B cell (primary cell): ENCODE measurements around the gene FANCC. TPM values are rescaled to one million over a fixed set of nuclear protein-coding genes. Genes with fewer than 3 reads are reported as not detected.

Experiments used
- ATAC-seq: fragments of 200-7000 bp; cut with Tn5 transposase; one replicate; pipeline ENCODE4 v1.10.0; 2021; ENCODE audit warnings: low read depth, mild to moderate bottlenecking, moderate number of reproducible peaks, moderate library complexity
- CTCF ChIA-PET: fragments of 350-600 bp; sonication (Branson Sonifier 250); formaldehyde crosslinking; loops from one replicate; lab custom pipeline; 2021; ENCODE audit warnings: antibody characterized with exemption, inconsistent platforms; lab: Charles Lee
- POLR2A ChIA-PET: fragments of 350-600 bp; sonication (Branson Sonifier 250); formaldehyde crosslinking; loops from one replicate; lab custom pipeline; 2021; ENCODE audit warnings: antibody characterized with exemption; lab: Charles Lee
- DNase-seq: peaks from one replicate; pipeline ENCODE4 v3.0.0; 2013
- H2AFZ ChIP-seq: 2 replicates; pipeline ENCODE4 v1.6.1; 2012; ENCODE audit warnings: mild to moderate bottlenecking, low read depth, low read length; ENCODE audit not compliant: insufficient read depth, poor library complexity, severe bottlenecking
- H3K27ac ChIP-seq, 2 donors: 1 replicate in 1 of 2; 2 replicates in 1 of 2; pipeline ENCODE4 v1.5.1; 2012 to 2013; ENCODE audit warnings: low read length in 2 of 2, mild to moderate bottlenecking in 2 of 2, moderate library complexity in 1 of 2
- H3K27me3 ChIP-seq, 4 experiments: fragments of 200-600 bp in 1 of 4; sonication (generic) in 1 of 4; replicated peaks in 1 of 4; 1 replicate in 2 of 4; 2 replicates in 2 of 4; pipeline versions ENCODE4 v1.6.1 to v1.7.0; 2013 to 2016; ENCODE audit warnings: low read length in 3 of 4, mild to moderate bottlenecking in 2 of 4, mixed read lengths in 1 of 4, moderate library complexity in 1 of 4; ENCODE audit not compliant: insufficient read depth in 4 of 4, control insufficient read depth in 3 of 4; ENCODE audit errors: control extremely low read depth in 1 of 4
- H3K36me3 ChIP-seq, 2 experiments: replicated peaks in 1 of 2; 1 replicate in 1 of 2; 2 replicates in 1 of 2; pipeline versions ENCODE4 v1.6.1 to v1.7.1; 2013; ENCODE audit warnings: low read length in 1 of 2; ENCODE audit not compliant: insufficient read depth in 2 of 2, control insufficient read depth in 1 of 2; ENCODE audit errors: control extremely low read depth in 1 of 2, extremely low read depth in 1 of 2
- H3K4me1 ChIP-seq, 2 donors: fragments of 200-600 bp in 1 of 2; sonication (generic) in 1 of 2; 1 replicate in 1 of 2; 2 replicates in 1 of 2; pipeline versions ENCODE4 v1.5.1 to v1.6.1; 2013 to 2017; ENCODE audit warnings: low read length in 2 of 2; ENCODE audit not compliant: control insufficient read depth in 2 of 2, insufficient read depth in 2 of 2
- H3K4me2 ChIP-seq: replicated peaks from 2 replicates; pipeline ENCODE3; 2012; ENCODE audit warnings: mild to moderate bottlenecking, low read depth, low read length; ENCODE audit not compliant: poor library complexity, severe bottlenecking
- H3K4me3 ChIP-seq, 5 experiments: fragments of 200-600 bp in 1 of 5; sonication (generic) in 1 of 5; 1 replicate in 3 of 5; 2 replicates in 2 of 5; pipeline versions ENCODE4 v1.5.1 to v1.7.0; 2011 to 2016; ENCODE audit warnings: low read length in 4 of 5, mild to moderate bottlenecking in 4 of 5, low read depth in 2 of 5, control low read depth in 1 of 5, moderate library complexity in 1 of 5; ENCODE audit not compliant: insufficient read depth in 1 of 5; ENCODE audit errors: control extremely low read depth in 1 of 5, extremely low read depth in 1 of 5
- H3K79me2 ChIP-seq: fragments of 200-600 bp; sonication (generic); one replicate; pipeline ENCODE4 v1.6.0; 2016; ENCODE audit warnings: low read length; ENCODE audit not compliant: control insufficient read depth, insufficient read depth
- H3K9ac ChIP-seq: fragments of 200-600 bp; sonication (generic); 2 replicates; pipeline ENCODE4 v1.6.1; 2017; ENCODE audit warnings: mild to moderate bottlenecking, low read length, moderate library complexity
- H3K9me3 ChIP-seq, 3 donors: one replicate each; pipeline versions ENCODE4 v1.6.1 to v1.7.1; 2013; ENCODE audit warnings: low read length in 2 of 3; ENCODE audit not compliant: control insufficient read depth in 2 of 3, insufficient read depth in 1 of 3; ENCODE audit errors: control extremely low read depth in 1 of 3
- H4K20me1 ChIP-seq: 2 replicates; pipeline ENCODE4 v1.6.0; 2012; ENCODE audit warnings: mild to moderate bottlenecking, low read length; ENCODE audit not compliant: insufficient read depth, control insufficient read depth, poor library complexity, severe bottlenecking
- H3K27ac Mint-ChIP-seq: one replicate; pipeline ENCODE4 v1.8.0; 2021; ENCODE audit warnings: mixed read lengths
- H3K27me3 Mint-ChIP-seq: one replicate; pipeline ENCODE4 v1.8.0; 2021; ENCODE audit warnings: mixed read lengths
- H3K4me1 Mint-ChIP-seq: one replicate; pipeline ENCODE4 v1.8.0; 2021; ENCODE audit warnings: mixed read lengths
- H3K4me3 Mint-ChIP-seq: one replicate; pipeline ENCODE4 v1.8.0; 2021; ENCODE audit warnings: mixed read lengths
- H3K9me3 Mint-ChIP-seq: one replicate; pipeline ENCODE4 v1.8.0; 2022; ENCODE audit warnings: mixed read lengths; ENCODE audit not compliant: insufficient read depth
- EZH2 ChIP-seq: IDR thresholded peaks from 2 replicates; pipeline ENCODE4 v1.6.1; 2012; ENCODE audit warnings: borderline replicate concordance, low read depth, mild to moderate bottlenecking, moderate library complexity, low read length; ENCODE audit not compliant: insufficient read depth, poor library complexity, severe bottlenecking
- WGBS: methylation state at CpG from one replicate; pipeline ENCODE4 v1.1.5; 2013; ENCODE audit warnings: missing lambda C conversion rate; ENCODE audit not compliant: insufficient coverage; 5-methylcytosine and 5-hydroxymethylcytosine counted together
- intact Hi-C: fragments of 100-400 bp; cut with micrococcal nuclease; formaldehyde crosslinking; loops from one replicate; pipeline ENCODE4 v1.10.0; 2022
- polyA plus RNA-seq: library from polyadenylated mRNA; depleted of rRNA; stranded (reverse); fragments of >200 nt; gene quantifications from 2 replicates; pipeline ENCODE4 v1.2.3, GENCODE V29; 2012
- total RNA-seq, 2 donors: library from RNA; stranded (reverse); fragments of 120-200 nt in 1 of 2; gene quantifications; 1 replicate in 1 of 2; 2 replicates in 1 of 2; pipeline versions ENCODE4 v1.2.3 to v1.2.4, GENCODE V29; 2013 to 2022
- TF ChIP-seq, protein P1 (sequence below): fragments of 200-600 bp; IDR thresholded peaks from one replicate; pipeline ENCODE4 v1.8.0; 2022; ENCODE audit warnings: antibody characterized with exemption, mild to moderate bottlenecking

Gene FANCC
- total and polyA plus RNA-seq, 2 donors (not counting 1 experiment from before 2014, with no cell fraction given) = 1.8 to 11.1 TPM

DNA sequence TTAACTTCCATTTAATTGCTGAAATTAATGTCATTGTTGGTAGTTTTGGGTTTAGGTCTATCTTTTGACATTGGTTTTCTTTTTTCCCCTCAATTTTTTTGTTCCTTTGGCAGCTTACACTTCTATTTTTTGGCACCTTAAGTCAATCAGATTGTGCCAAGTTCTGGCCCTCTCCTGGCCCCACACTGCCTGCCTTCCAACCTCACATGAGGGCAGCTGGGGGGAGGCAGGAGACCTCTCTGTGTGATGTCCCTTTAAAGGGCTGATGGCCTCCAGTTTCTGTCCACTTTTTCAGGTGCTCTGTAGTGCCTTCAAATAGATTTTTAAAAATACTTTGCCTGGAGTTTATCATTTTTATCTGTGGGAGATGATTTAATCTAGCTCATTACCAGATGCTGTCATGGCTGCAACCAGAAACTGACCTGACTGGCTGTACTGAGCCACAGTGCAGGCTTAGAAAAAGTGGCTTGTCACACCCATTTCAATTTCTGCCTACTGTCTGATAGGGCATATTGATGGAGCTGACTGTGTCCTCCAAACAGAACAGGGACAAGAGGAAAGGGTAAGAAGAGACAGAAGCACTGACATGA is 196.6 kb downstream of the FANCC start:
- no peaks in the 10 kb centered on the region for H4K20me1 ChIP-seq
- POLR2A ChIA-PET = no interaction called here
- CTCF ChIA-PET = interaction anchor here (2.5 to 3.5 kb wide), 2 partner anchors 10 to 440 kb away, joined by 13 to 20 read pairs; no protein-coding TSS in a partner anchor
- Mint-ChIP-seq H3K9me3 (no peaks in the 10 kb centered on the region), H3K4me1 (no peaks in the 10 kb centered on the region), H3K27me3 (no peaks in the 10 kb centered on the region), H3K4me3 (no peak overlapping the region), H3K27ac (no peak overlapping the region)
- no peak overlapping the region for H3K4me2 ChIP-seq
- H3K27ac ChIP-seq = no peak overlapping the region
- H3K4me1 ChIP-seq = no peaks in the 10 kb centered on the region
- no peaks in the 10 kb centered on the region for H3K9me3 ChIP-seq
- H3K36me3 ChIP-seq = no peaks in the 10 kb centered on the region
- H2AFZ ChIP-seq = no peak overlapping the region
- TF ChIP-seq EZH2 = no peak
- TF ChIP-seq, protein P1, sequence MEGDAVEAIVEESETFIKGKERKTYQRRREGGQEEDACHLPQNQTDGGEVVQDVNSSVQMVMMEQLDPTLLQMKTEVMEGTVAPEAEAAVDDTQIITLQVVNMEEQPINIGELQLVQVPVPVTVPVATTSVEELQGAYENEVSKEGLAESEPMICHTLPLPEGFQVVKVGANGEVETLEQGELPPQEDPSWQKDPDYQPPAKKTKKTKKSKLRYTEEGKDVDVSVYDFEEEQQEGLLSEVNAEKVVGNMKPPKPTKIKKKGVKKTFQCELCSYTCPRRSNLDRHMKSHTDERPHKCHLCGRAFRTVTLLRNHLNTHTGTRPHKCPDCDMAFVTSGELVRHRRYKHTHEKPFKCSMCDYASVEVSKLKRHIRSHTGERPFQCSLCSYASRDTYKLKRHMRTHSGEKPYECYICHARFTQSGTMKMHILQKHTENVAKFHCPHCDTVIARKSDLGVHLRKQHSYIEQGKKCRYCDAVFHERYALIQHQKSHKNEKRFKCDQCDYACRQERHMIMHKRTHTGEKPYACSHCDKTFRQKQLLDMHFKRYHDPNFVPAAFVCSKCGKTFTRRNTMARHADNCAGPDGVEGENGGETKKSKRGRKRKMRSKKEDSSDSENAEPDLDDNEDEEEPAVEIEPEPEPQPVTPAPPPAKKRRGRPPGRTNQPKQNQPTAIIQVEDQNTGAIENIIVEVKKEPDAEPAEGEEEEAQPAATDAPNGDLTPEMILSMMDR = no peak
- no peak overlapping the region for H3K4me3 ChIP-seq
- intact Hi-C loops = no loop called here
- no peaks in the 10 kb centered on the region for H3K79me2 ChIP-seq
- DNase-seq (no peak), ATAC-seq (no peak)
- H3K9ac ChIP-seq = no peak overlapping the region
- no peaks in the 10 kb centered on the region for H3K27me3 ChIP-seq

DNA sequence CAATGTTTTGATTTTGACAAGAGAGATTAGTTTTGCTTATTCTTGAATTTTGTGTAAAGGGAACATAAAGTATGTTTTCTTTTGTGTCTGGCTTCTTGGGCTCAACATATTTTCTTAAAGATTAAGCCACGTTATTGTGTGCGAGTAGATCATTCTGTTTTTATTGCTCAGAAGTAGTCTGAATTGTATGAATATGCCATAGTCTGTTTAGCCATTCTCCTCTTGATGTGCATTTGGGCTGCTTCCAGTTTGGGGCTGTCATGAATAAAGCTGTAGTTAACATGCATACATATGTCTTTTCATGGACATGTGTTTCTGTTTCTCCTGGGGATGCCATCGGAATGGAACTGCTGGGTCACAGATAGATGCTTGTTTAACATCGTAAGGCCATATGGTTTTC is 198.9 kb downstream of the FANCC start:
- H3K4me2 ChIP-seq = no peak overlapping the region
- CTCF ChIA-PET = interaction anchor here (1.9 kb wide), 1 partner anchor 9 kb away, joined by 10 read pairs; no protein-coding TSS in a partner anchor

More for the DNA sequence above, 198.9 kb downstream of the FANCC start:
- Histone ChIP-seq H3K4me1 (no peaks in the 10 kb centered on the region), H3K9ac (no peak overlapping the region), H3K9me3 (no peaks in the 10 kb centered on the region), H3K27ac (no peak overlapping the region), H3K36me3 (no peaks in the 10 kb centered on the region), H3K79me2 (no peaks in the 10 kb centered on the region), H3K4me3 (no peak overlapping the region), H2AFZ (no peak overlapping the region), H3K27me3 (no peaks in the 10 kb centered on the region), H4K20me1 (no peaks in the 10 kb centered on the region)
- Mint-ChIP-seq H3K27me3 (no peaks in the 10 kb centered on the region), H3K4me3 (no peak overlapping the region), H3K4me1 (no peaks in the 10 kb centered on the region), H3K9me3 (no peaks in the 10 kb centered on the region), H3K27ac (no peak overlapping the region)
- no peak for TF ChIP-seq EZH2
- TF ChIP-seq, protein P1 = no peak
- WGBS = 100% methylated on average over 4 of the region's 4 CpGs
- POLR2A ChIA-PET = no interaction called here
- intact Hi-C loops = no loop called here
- ATAC-seq = no peak
- DNase-seq = no peak
